ENCODE measurements around the gene PIK3R6.

The PIK3R6 gene

GRCh38 chr17:8839410-8839935 lies 28.0 kb downstream of the PIK3R6 start:
- H3K4me3 ChIP-seq (ENCODE audit: low read length), result no peak overlapping the region
- no peak for DNase-seq (ENCODE audit: low read depth)
- TF ChIP-seq, protein P1, sequence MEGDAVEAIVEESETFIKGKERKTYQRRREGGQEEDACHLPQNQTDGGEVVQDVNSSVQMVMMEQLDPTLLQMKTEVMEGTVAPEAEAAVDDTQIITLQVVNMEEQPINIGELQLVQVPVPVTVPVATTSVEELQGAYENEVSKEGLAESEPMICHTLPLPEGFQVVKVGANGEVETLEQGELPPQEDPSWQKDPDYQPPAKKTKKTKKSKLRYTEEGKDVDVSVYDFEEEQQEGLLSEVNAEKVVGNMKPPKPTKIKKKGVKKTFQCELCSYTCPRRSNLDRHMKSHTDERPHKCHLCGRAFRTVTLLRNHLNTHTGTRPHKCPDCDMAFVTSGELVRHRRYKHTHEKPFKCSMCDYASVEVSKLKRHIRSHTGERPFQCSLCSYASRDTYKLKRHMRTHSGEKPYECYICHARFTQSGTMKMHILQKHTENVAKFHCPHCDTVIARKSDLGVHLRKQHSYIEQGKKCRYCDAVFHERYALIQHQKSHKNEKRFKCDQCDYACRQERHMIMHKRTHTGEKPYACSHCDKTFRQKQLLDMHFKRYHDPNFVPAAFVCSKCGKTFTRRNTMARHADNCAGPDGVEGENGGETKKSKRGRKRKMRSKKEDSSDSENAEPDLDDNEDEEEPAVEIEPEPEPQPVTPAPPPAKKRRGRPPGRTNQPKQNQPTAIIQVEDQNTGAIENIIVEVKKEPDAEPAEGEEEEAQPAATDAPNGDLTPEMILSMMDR (conservative IDR thresholded peaks at IDR 0.05; ENCODE audit: low read depth, low read length), result no peak

- TF ChIP-seq, protein P1 (conservative IDR thresholded peaks at IDR 0.05; ENCODE audit: low read depth, low read length), result no peak
- no peak for DNase-seq (ENCODE audit: low read depth)
Measured at GRCh38 chr17:8838551-8839095, 28.9 kb downstream of the PIK3R6 start.

DNA sequence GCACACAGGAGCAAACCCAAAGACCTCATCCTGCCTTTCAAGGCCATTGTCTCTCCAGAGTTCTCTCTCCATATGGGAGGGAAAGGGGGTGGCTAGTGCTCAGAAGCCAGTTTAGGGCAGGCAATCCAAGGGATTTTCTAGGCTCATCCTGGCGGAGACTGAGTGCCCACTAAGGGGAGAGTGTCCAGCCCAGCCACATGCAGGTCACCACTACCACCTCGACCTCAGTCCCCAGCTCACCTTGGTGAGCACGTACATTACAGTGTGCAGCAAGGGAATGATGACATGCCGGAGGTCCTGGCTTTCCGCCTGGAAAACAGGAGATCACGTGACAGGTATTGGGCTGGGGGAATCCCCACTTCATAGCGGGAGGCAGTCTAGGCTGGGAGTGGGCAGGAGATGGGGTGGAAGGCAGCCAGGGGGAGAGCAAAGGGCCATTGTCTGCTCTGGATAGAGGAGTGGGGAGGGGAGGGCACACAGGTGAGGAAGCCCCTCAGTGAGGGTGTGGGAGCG lies 29.9 kb downstream of the PIK3R6 start:
- TF ChIP-seq, protein P1 (conservative IDR thresholded peaks at IDR 0.05; ENCODE audit: low read depth, low read length), result no peak
- no peak for DNase-seq (ENCODE audit: low read depth)
- no peak overlapping the region for H3K4me3 ChIP-seq (ENCODE audit: low read length)

More at GRCh38 chr17:8838551-8839095, 28.9 kb downstream of the PIK3R6 start:
- H3K4me3 ChIP-seq (ENCODE audit: low read length), result no peak overlapping the region

DNA sequence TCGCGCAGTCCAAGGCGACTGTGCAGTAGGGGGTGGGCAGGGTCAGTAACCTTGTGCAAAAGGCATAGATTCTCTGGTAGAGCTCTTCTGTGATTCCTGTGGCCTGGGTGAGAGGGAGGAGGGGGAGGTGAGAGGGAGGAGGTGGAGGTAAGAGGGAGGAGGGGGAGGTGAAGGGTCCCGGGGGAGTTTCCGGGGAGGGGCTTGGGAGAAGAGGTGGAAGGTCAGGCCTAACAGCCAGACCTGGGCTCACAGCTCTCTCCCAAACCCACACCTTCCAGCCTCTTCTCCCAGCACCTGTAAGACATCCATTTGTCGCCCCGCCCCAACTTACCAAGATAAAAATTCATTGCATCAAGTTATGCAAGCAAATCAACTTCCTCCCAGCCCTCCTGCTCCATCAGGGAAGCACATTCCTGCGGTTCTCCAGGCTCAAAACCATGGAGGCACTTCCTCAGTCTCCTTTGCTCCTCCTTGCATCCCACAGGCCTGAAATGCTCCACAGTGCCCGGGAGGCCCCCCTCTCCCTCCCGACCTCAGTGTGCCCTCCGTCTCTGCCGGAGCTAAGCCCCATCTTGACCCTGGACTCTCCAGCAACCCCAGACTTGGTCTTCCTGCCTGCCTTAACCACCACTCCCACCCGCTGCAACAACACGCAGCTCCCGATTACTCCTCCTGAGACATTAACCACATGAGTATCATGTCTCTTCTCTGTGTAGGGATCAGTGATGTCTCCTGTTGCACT lies 30.5 kb downstream of the PIK3R6 start:
- H3K4me3 ChIP-seq (ENCODE audit: low read length), result no peak overlapping the region
- DNase-seq (ENCODE audit: low read depth), result no peak
- TF ChIP-seq, protein P1 (conservative IDR thresholded peaks at IDR 0.05; ENCODE audit: low read depth, low read length), result no peak

GRCh38 chr17:8835631-8836364 lies 31.7 kb downstream of the PIK3R6 start:
- no peak overlapping the region for H3K4me3 ChIP-seq (ENCODE audit: low read length)
- DNase-seq (ENCODE audit: low read depth), result no peak
- TF ChIP-seq, protein P1 (conservative IDR thresholded peaks at IDR 0.05; ENCODE audit: low read depth, low read length), result no peak

GRCh38 chr17:8835106-8835505 lies 32.4 kb downstream of the PIK3R6 start:
- DNase-seq (ENCODE audit: low read depth), result no peak
- TF ChIP-seq, protein P1 (conservative IDR thresholded peaks at IDR 0.05; ENCODE audit: low read depth, low read length), result no peak
- H3K4me3 ChIP-seq (ENCODE audit: low read length), result no peak overlapping the region
